HEK293T (cell line): ENCODE measurements around the gene MANSC1.

Experiments
- CTCF ChIA-PET: fragments of 350-600 bp; formaldehyde crosslinking; extraction: SDS; loops from one replicate; lab custom pipeline; 2021; ENCODE audit warnings: antibody characterized with exemption, inconsistent platforms; lab: Yijun Ruan, JAX
- POLR2A ChIA-PET: fragments of 350-600 bp; formaldehyde crosslinking; extraction: SDS; loops from one replicate; lab custom pipeline; 2020; ENCODE audit warnings: antibody characterized with exemption, inconsistent platforms; lab: Yijun Ruan, JAX
- DNase-seq: peaks from one replicate; pipeline ENCODE4 v3.0.0; 2012; ENCODE audit warnings: mixed read lengths; ENCODE audit errors: extremely low spot score
- ARNT ChIP-seq: fragments of 450-650 bp; IDR thresholded peaks from 2 replicates; pipeline ENCODE4 v1.6.1; 2017; ENCODE audit warnings: mild to moderate bottlenecking
- BHLHE40 ChIP-seq: fragments of 450-650 bp; IDR thresholded peaks from 2 replicates; pipeline ENCODE4 v1.6.1; 2016; ENCODE audit warnings: mild to moderate bottlenecking, moderate library complexity, borderline replicate concordance
- CTBP1 ChIP-seq: fragments of 450-650 bp; IDR thresholded peaks from 2 replicates; pipeline ENCODE4 v1.6.1; 2016; ENCODE audit warnings: borderline replicate concordance
- ELF4 ChIP-seq: fragments of 450-650 bp; IDR thresholded peaks from 2 replicates; pipeline ENCODE4 v1.6.1; 2017; ENCODE audit warnings: antibody characterized with exemption
- FOXA1 ChIP-seq: fragments of 450-650 bp; IDR thresholded peaks from 2 replicates; pipeline ENCODE4 v1.6.1; 2016; ENCODE audit warnings: mild to moderate bottlenecking
- FOXK2 ChIP-seq: fragments of 450-650 bp; IDR thresholded peaks from 2 replicates; pipeline ENCODE4 v1.6.1; 2016; ENCODE audit warnings: mild to moderate bottlenecking
- FOXM1 ChIP-seq: fragments of 450-650 bp; IDR thresholded peaks from 2 replicates; pipeline ENCODE4 v1.6.1; 2017; ENCODE audit warnings: mild to moderate bottlenecking, borderline replicate concordance
- HDGF ChIP-seq: fragments of 450-650 bp; IDR thresholded peaks from 2 replicates; pipeline ENCODE4 v1.6.1; 2017; ENCODE audit warnings: antibody characterized with exemption, borderline replicate concordance
- L3MBTL2 ChIP-seq: fragments of 450-650 bp; conservative IDR thresholded peaks from 2 replicates; pipeline ENCODE4 v1.6.1; 2016; ENCODE audit warnings: mild to moderate bottlenecking
- LEF1 ChIP-seq: fragments of 450-650 bp; IDR thresholded peaks from 2 replicates; pipeline ENCODE4 v1.6.1; 2017; ENCODE audit warnings: mild to moderate bottlenecking, borderline replicate concordance
- NFRKB ChIP-seq: fragments of 450-650 bp; IDR thresholded peaks from 2 replicates; pipeline ENCODE4 v1.6.1; 2016; ENCODE audit warnings: mild to moderate bottlenecking, moderate library complexity
- SP1 ChIP-seq: fragments of 450-650 bp; IDR thresholded peaks from 2 replicates; pipeline ENCODE4 v1.6.1; 2017
- SUZ12 ChIP-seq: fragments of 450-650 bp; IDR thresholded peaks from 2 replicates; pipeline ENCODE4 v1.6.1; 2016; ENCODE audit warnings: mild to moderate bottlenecking
- TARDBP ChIP-seq: fragments of 450-650 bp; IDR thresholded peaks from 2 replicates; pipeline ENCODE4 v1.6.1; 2016
- ZNF384 ChIP-seq: fragments of 450-650 bp; IDR thresholded peaks from 2 replicates; pipeline ENCODE4 v1.6.1; 2016
- TF ChIP-seq, protein P1 (sequence below): fragments of 450-650 bp; IDR thresholded peaks from 2 replicates; pipeline ENCODE4 v1.6.1; 2016

Gene MANSC1

DNA sequence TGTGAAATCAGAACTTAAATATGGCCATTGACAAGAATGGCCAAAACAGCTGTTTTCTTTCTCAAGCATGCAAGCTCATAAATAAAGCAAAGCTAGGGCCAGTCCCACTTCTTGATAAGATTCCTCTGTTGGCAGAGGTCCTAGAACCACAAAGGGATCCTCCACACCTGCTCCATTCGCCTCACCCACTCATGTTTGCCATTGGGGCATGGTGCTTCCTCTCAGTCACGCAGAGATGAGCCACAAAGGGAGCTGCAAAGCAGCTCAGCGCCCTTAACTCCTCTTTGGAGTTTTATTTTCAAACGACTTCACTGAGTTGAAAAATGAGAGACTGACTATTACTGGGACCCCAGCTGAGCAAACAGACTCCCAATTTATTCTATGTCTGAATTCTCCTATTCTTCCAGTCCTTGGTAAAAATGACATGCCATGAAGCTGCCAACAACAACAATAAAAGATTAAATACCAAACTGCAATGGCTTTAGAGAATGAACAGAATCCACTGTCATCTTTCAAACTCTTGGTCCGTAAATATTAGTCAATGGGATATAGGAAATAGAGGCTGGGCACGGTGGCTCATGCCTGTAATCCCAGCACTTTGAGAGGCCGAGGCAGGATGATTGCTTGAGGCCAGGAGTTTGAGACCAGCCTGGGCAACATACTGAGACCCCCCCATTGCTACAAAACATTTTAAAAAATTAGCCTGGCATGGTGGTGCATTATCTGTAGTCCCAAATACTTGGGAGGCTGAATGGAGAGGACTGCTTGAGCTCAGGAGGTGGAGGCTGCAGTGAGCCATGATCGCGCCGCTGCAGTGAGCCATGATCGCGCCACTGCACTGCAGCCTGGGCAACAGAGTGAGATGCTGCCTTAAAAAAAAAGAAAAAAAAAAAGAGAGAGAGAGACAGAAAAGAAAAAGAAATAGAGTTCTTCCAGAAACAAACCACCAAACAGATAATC, 16.4 kb downstream of the MANSC1 start:
- POLR2A ChIA-PET: interaction anchor here (1.8 kb wide), 1 partner anchor 25 kb away, joined by 5 read pairs; no protein-coding TSS in a partner anchor
- DNase-seq: no peak
- TF ChIP-seq SP1 (no peak), BHLHE40 (no peak), L3MBTL2 (no peak), NFRKB (no peak), FOXA1 (no peak), ARNT (no peak), ZNF384 (no peak), TARDBP (no peak), CTBP1 (no peak), HDGF (no peak), ELF4 (no peak), FOXK2 (no peak), FOXM1 (no peak), SUZ12 (no peak), LEF1 (no peak)
- TF ChIP-seq, protein P1, sequence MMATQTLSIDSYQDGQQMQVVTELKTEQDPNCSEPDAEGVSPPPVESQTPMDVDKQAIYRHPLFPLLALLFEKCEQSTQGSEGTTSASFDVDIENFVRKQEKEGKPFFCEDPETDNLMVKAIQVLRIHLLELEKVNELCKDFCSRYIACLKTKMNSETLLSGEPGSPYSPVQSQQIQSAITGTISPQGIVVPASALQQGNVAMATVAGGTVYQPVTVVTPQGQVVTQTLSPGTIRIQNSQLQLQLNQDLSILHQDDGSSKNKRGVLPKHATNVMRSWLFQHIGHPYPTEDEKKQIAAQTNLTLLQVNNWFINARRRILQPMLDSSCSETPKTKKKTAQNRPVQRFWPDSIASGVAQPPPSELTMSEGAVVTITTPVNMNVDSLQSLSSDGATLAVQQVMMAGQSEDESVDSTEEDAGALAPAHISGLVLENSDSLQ: no peak
- CTCF ChIA-PET: interaction anchor here (0.5 to 1.7 kb wide), 10 partner anchors 9 to 402 kb away, joined by 3 to 17 read pairs (median 3); partner anchors contain the start of gene MANSC1

DNA sequence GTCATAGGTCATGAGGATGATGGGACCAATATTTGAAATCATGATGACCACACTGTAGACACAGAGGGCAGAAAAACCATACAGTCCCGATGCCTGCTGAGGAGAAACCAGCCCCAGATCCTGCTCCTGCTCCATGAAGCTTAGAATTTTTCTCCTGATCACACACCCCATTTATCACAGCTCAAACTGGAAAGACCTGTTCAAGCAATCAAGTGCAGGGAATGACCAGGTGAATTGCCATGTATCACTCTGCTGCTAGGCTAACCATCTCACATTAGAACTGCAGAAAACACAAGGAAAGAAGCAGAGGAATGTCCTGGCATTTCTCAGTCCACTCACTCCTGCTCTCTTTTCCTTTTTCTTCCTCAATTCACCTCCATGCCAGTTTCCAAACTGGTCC, 18.1 kb downstream of the MANSC1 start:
- POLR2A ChIA-PET: interaction anchor here (1.2 kb wide), 1 partner anchor 18 kb away, joined by 4 read pairs; the partner anchor contains the start of gene MANSC1
- no peak for DNase-seq
- TF ChIP-seq HDGF: no peak
- no peak for TF ChIP-seq CTBP1
- no peak for TF ChIP-seq TARDBP
- no peak for TF ChIP-seq LEF1
- CTCF ChIA-PET: interaction anchor here (1.0 to 1.5 kb wide), 2 partner anchors 11 to 12 kb away, joined by 3 read pairs; no protein-coding TSS in a partner anchor

DNA sequence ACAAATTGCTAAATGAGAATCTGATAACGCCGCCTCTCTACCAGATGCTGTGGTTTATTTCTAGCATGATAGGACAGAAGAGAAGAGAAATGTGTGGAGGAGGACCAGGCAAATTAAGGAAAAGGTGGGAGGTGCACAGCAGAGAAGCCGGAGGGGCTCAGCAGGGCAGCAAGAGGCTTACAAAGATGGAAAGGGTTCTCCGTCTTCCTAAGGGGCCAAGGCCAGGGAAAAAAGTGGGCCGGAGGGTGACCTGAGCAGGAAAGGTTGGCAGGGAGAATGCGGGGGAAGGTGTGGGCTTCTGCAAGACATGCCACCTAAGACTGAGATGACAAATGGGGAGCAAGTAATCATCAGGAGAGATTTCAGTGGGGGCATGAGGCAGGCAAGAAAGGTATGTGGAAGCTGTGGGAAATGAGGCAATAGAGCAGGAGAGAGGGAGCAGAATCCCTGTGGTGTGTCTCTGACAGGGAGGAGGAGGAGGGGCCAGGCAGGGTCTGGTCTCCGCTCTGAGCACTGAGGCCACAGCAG, 18.7 kb downstream of the MANSC1 start:
- CTCF ChIA-PET: interaction anchor here (1.0 to 1.5 kb wide), 2 partner anchors 12 kb away, joined by 3 read pairs; no protein-coding TSS in a partner anchor
- no peak for DNase-seq
- POLR2A ChIA-PET: interaction anchor here (0.6 to 1.2 kb wide), 2 partner anchors 18 to 65 kb away, joined by 3 to 4 read pairs; partner anchors contain the start of genes LRP6 and MANSC1
- no peak for TF ChIP-seq ARNT
- no peak for TF ChIP-seq FOXK2
- no peak for TF ChIP-seq SP1
- no peak for TF ChIP-seq ELF4
- no peak for TF ChIP-seq CTBP1
- no peak for TF ChIP-seq HDGF
- TF ChIP-seq, protein P1: no peak
- TF ChIP-seq NFRKB: no peak
- no peak for TF ChIP-seq L3MBTL2
- no peak for TF ChIP-seq LEF1
- no peak for TF ChIP-seq FOXM1
- no peak for TF ChIP-seq FOXA1
- TF ChIP-seq TARDBP: no peak
- TF ChIP-seq SUZ12: no peak
- TF ChIP-seq BHLHE40: no peak

DNA sequence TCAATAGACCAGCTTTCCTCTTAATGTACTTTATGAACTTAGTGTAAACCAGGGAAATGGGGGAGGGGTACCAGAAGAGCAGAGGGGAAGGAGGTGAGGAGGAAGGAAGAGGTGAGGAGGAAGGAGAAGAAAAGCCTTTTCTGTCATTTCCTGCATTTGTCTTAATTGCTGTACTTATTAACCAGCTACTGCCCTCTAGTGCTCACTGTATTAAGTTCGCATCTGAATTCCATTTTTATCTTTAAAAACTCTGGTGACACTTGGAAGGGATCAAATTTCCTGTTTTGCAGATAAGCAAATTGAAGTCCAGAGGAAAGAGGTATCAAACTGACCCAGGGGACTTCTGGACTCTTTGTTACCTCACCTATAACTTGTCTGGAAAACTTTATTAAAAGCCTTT, 22.2 kb downstream of the MANSC1 start:
- DNase-seq: peak; percentile 42
- CTCF ChIA-PET: interaction anchor here (0.6 to 2.3 kb wide), 16 partner anchors 11 to 742 kb away, joined by 3 to 7 read pairs (median 4); partner anchors contain the start of gene BORCS5
- POLR2A ChIA-PET: interaction anchor here (1.1 to 1.6 kb wide), 3 partner anchors 29 to 399 kb away, joined by 3 to 5 read pairs (median 3); partner anchors contain the start of genes BORCS5 and LRP6
- TF ChIP-seq FOXK2: no peak
- TF ChIP-seq BHLHE40: no peak
- TF ChIP-seq LEF1: no peak
- TF ChIP-seq NFRKB: no peak
- TF ChIP-seq ZNF384: no peak
- no peak for TF ChIP-seq SUZ12
- no peak for TF ChIP-seq L3MBTL2
- no peak for TF ChIP-seq CTBP1
- TF ChIP-seq TARDBP: no peak
- TF ChIP-seq ARNT: no peak
- no peak for TF ChIP-seq ELF4
- TF ChIP-seq, protein P1: no peak
- no peak for TF ChIP-seq FOXA1
- no peak for TF ChIP-seq SP1
- TF ChIP-seq HDGF: no peak
- no peak for TF ChIP-seq FOXM1

DNA sequence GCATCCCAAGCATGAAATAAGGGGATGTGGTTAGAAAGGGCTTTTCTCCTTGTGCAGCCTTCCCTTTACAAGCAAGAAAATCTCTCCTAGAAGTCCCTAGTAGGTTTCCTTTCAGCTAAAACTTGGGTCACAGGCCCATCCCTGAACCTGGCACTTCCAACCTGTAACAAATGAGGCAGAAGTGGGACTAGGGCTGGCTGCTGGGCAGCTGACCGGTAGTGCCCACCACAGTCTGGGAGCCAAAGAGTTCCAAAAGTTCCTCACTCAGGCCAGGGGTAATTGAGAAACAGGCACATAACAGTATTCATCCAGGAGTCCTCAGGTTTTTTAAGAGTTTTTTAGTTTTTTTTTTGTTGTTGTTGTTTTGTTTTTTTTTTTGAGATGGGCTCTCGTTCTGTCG, 23.8 kb downstream of the MANSC1 start:
- TF ChIP-seq BHLHE40 (no peak), NFRKB (no peak), TARDBP (no peak), ZNF384 (no peak), ARNT (no peak)
- POLR2A ChIA-PET: no interaction called here
- CTCF ChIA-PET: interaction anchor here (0.6 kb wide), 1 partner anchor 213 kb away, joined by 3 read pairs; no protein-coding TSS in a partner anchor
- no peak for DNase-seq
